ENCODE measurements around the gene KITLG. TPM values are rescaled to one million over a fixed set of nuclear protein-coding genes. Genes with fewer than 3 reads are reported as not detected.

Gene KITLG
- total RNA-seq, 1 experiment from 2014 or later, result 7.4 TPM

DNA sequence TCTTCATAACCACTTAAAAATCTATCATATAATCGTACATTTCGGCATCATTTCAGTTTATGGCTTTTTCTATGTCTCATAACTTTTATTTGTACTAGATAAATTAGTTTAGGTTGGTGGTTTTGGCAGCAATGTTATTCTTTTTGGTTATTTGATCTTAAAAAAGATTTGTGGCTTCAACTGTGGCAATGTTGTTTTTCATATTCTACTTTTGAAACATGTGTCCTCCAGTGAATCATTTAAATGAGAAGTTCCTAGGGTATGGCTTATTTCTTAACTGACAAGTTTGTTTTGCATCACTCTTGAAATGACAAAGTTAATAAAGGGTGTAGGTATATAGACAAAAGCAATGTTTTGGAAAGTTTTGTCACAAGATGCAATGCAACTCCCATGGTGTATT lies 11.1 kb upstream of the KITLG start:
- CTCF ChIA-PET, result no interaction called here
- Histone ChIP-seq H3K27me3 (ENCODE audit: control insufficient read depth, insufficient read depth, low read length) (no peaks in the 10 kb centered on the region), H3K4me1 (ENCODE audit: control insufficient read depth, insufficient read depth, low read length) (no peaks in the 10 kb centered on the region), H3K9me3 (ENCODE audit: control insufficient read depth, insufficient read depth, low read depth, low read length) (no peaks in the 10 kb centered on the region), H3K36me3 (ENCODE audit: control insufficient read depth, insufficient read depth, low read length) (no peaks in the 10 kb centered on the region), H3K4me3 (ENCODE audit: low read depth in 2 of 2, low read length in 2 of 2) (no peak overlapping the region), H3K27ac (ENCODE audit: low read length) (no peak overlapping the region)
- POLR2A ChIA-PET, result no interaction called here
- TF ChIP-seq TCF7L2 (IDR thresholded peaks at IDR 0.05; ENCODE audit: low read depth, low read length), result no peak
- TF ChIP-seq, protein P1, sequence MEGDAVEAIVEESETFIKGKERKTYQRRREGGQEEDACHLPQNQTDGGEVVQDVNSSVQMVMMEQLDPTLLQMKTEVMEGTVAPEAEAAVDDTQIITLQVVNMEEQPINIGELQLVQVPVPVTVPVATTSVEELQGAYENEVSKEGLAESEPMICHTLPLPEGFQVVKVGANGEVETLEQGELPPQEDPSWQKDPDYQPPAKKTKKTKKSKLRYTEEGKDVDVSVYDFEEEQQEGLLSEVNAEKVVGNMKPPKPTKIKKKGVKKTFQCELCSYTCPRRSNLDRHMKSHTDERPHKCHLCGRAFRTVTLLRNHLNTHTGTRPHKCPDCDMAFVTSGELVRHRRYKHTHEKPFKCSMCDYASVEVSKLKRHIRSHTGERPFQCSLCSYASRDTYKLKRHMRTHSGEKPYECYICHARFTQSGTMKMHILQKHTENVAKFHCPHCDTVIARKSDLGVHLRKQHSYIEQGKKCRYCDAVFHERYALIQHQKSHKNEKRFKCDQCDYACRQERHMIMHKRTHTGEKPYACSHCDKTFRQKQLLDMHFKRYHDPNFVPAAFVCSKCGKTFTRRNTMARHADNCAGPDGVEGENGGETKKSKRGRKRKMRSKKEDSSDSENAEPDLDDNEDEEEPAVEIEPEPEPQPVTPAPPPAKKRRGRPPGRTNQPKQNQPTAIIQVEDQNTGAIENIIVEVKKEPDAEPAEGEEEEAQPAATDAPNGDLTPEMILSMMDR (IDR thresholded peaks at IDR 0.05), result no peak
- TF ChIP-seq SIN3A (IDR thresholded peaks at IDR 0.05; ENCODE audit: borderline replicate concordance, insufficient read depth, low read depth, low read length), result no peak
- TF ChIP-seq, protein P2, sequence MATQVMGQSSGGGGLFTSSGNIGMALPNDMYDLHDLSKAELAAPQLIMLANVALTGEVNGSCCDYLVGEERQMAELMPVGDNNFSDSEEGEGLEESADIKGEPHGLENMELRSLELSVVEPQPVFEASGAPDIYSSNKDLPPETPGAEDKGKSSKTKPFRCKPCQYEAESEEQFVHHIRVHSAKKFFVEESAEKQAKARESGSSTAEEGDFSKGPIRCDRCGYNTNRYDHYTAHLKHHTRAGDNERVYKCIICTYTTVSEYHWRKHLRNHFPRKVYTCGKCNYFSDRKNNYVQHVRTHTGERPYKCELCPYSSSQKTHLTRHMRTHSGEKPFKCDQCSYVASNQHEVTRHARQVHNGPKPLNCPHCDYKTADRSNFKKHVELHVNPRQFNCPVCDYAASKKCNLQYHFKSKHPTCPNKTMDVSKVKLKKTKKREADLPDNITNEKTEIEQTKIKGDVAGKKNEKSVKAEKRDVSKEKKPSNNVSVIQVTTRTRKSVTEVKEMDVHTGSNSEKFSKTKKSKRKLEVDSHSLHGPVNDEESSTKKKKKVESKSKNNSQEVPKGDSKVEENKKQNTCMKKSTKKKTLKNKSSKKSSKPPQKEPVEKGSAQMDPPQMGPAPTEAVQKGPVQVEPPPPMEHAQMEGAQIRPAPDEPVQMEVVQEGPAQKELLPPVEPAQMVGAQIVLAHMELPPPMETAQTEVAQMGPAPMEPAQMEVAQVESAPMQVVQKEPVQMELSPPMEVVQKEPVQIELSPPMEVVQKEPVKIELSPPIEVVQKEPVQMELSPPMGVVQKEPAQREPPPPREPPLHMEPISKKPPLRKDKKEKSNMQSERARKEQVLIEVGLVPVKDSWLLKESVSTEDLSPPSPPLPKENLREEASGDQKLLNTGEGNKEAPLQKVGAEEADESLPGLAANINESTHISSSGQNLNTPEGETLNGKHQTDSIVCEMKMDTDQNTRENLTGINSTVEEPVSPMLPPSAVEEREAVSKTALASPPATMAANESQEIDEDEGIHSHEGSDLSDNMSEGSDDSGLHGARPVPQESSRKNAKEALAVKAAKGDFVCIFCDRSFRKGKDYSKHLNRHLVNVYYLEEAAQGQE (IDR thresholded peaks at IDR 0.05; ENCODE audit: insufficient read depth in 1 of 2, low read depth in 2 of 2, low read length in 1 of 2), result no peak
- no peak for TF ChIP-seq POLR2AphosphoS5 (IDR thresholded peaks at IDR 0.05; ENCODE audit: low read depth, low read length)
- no peak for DNase-seq (ENCODE audit: low read depth, low spot score)
- in situ Hi-C loops (cut with HindIII; ENCODE audit: low pct_unique_long_range_greater_than_20kb, low sequenced_read_pairs), result no loop called here
- intact Hi-C loops (cut with micrococcal nuclease; ENCODE audit: unreplicated experiment), result no loop called here
- no peak for ATAC-seq
- no TSS peak for BruUV-seq (replicated peaks)

DNA sequence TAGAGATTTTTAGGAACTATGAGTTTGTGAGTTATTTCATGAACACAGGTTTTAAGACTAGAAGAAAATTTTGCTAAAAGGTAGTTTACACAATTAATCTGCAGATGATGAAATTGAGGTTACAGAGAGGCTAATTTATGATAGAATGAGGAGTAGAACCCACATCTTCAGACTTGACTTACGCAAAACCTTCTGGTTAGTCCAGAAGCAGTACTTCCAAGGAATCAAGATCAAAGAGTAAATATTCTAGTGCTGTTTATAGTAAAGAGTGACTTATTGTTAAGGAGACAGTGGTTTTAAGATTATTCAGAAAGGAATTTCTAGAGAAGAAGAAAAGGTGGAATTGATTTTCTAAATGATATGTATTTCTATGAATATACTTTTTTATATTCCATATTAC lies 10.6 kb upstream of the KITLG start:
- ATAC-seq, result no peak
- in situ Hi-C loops (cut with HindIII; ENCODE audit: low pct_unique_long_range_greater_than_20kb, low sequenced_read_pairs), result no loop called here

DNA sequence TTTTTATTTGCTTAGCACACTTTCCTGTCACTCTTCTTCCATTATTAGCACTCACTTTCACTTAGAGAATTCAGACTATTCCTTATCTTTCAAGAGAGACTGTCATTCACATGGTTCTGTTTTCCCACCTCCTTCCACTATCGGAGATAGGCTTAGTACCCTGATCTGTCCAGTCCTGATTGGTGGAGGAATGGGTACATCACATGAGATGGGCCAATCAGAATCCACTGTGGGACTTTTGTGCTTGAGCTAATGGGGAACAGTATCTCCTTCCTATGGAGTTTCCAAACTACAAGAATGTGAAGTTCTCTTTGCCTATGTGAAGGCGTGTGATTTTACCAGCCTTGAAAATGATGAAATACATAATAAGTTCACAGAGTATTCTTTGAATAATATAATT lies 4.8 kb upstream of the KITLG start:
- in situ Hi-C loops (cut with HindIII; ENCODE audit: low pct_unique_long_range_greater_than_20kb, low sequenced_read_pairs), result no loop called here
- intact Hi-C loops (cut with micrococcal nuclease; ENCODE audit: unreplicated experiment), result no loop called here
- POLR2A ChIA-PET, result no interaction called here
- no peak for ATAC-seq
- DNase-seq (ENCODE audit: low read depth, low spot score), result no peak
- Histone ChIP-seq H3K36me3 (ENCODE audit: control insufficient read depth, insufficient read depth, low read length) (no peaks in the 10 kb centered on the region; the same call in 1 of the 2 replicates), H3K27me3 (ENCODE audit: control insufficient read depth, insufficient read depth, low read length) (peaks cover 9% of the 10 kb centered on the region), H3K4me1 (ENCODE audit: control insufficient read depth, insufficient read depth, low read length) (no peaks in the 10 kb centered on the region), H3K4me3 (ENCODE audit: low read depth in 2 of 2, low read length in 2 of 2) (no peak overlapping the region), H3K27ac (ENCODE audit: low read length) (no peak overlapping the region), H3K9me3 (ENCODE audit: control insufficient read depth, insufficient read depth, low read depth, low read length) (no peaks in the 10 kb centered on the region)
- TF ChIP-seq, protein P1 (IDR thresholded peaks at IDR 0.05), result no peak
- TF ChIP-seq, protein P2 (IDR thresholded peaks at IDR 0.05; ENCODE audit: insufficient read depth in 1 of 2, low read depth in 2 of 2, low read length in 1 of 2), result no peak
- no peak for TF ChIP-seq POLR2AphosphoS5 (IDR thresholded peaks at IDR 0.05; ENCODE audit: low read depth, low read length)
- no peak for TF ChIP-seq TCF7L2 (IDR thresholded peaks at IDR 0.05; ENCODE audit: low read depth, low read length)
- TF ChIP-seq SIN3A (IDR thresholded peaks at IDR 0.05; ENCODE audit: borderline replicate concordance, insufficient read depth, low read depth, low read length), result no peak
- CTCF ChIA-PET, result no interaction called here
- BruUV-seq (replicated peaks), result no TSS peak

More for the DNA sequence above, 10.6 kb upstream of the KITLG start:
- no TSS peak for BruUV-seq (replicated peaks)
- no peak for DNase-seq (ENCODE audit: low read depth, low spot score)
- Histone ChIP-seq H3K27me3 (ENCODE audit: control insufficient read depth, insufficient read depth, low read length) (no peaks in the 10 kb centered on the region), H3K9me3 (ENCODE audit: control insufficient read depth, insufficient read depth, low read depth, low read length) (no peaks in the 10 kb centered on the region), H3K4me3 (ENCODE audit: low read depth in 2 of 2, low read length in 2 of 2) (no peak overlapping the region), H3K36me3 (ENCODE audit: control insufficient read depth, insufficient read depth, low read length) (no peaks in the 10 kb centered on the region), H3K27ac (ENCODE audit: low read length) (no peak overlapping the region), H3K4me1 (ENCODE audit: control insufficient read depth, insufficient read depth, low read length) (no peaks in the 10 kb centered on the region)
- intact Hi-C loops (cut with micrococcal nuclease; ENCODE audit: unreplicated experiment), result no loop called here
- ChIA-PET CTCF (no interaction called here), POLR2A (no interaction called here)
- TF ChIP-seq SIN3A (IDR thresholded peaks at IDR 0.05; ENCODE audit: borderline replicate concordance, insufficient read depth, low read depth, low read length), result no peak
